Measurements from ENCODE around the gene IGSF8. TPM values are rescaled to one million over a fixed set of nuclear protein-coding genes. Genes with fewer than 3 reads are reported as not detected.

IGSF8 gene
- total RNA-seq, 1 donor from 2014 or later = 32.9 TPM

DNA sequence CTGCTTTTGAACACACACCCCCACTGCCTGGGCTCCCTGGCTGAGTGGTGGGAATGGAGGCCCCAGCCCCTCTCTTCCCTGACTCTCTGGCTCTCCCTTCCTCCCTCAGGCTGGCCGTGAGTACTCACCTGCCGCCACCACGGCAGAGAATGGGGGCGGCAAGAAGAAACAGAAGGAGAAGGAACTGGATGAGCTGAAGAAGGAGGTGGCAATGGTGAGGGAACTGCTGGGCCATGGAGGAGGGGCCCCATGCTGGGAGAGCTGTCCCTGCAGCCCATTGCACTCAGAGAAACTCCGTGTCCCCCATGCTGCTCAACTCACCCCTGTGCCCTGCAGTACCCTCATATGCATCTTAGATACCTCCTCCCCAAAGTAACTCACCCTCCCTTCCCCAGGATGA is 22.4 kb upstream of the IGSF8 start:
- TF ChIP-seq, protein P1, sequence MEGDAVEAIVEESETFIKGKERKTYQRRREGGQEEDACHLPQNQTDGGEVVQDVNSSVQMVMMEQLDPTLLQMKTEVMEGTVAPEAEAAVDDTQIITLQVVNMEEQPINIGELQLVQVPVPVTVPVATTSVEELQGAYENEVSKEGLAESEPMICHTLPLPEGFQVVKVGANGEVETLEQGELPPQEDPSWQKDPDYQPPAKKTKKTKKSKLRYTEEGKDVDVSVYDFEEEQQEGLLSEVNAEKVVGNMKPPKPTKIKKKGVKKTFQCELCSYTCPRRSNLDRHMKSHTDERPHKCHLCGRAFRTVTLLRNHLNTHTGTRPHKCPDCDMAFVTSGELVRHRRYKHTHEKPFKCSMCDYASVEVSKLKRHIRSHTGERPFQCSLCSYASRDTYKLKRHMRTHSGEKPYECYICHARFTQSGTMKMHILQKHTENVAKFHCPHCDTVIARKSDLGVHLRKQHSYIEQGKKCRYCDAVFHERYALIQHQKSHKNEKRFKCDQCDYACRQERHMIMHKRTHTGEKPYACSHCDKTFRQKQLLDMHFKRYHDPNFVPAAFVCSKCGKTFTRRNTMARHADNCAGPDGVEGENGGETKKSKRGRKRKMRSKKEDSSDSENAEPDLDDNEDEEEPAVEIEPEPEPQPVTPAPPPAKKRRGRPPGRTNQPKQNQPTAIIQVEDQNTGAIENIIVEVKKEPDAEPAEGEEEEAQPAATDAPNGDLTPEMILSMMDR (IDR thresholded peaks at IDR 0.05; ENCODE audit: insufficient read depth, low read length, poor library complexity, severe bottlenecking) = no peak
- Histone ChIP-seq H3K4me3 (ENCODE audit: low read depth, low read length) (no peak overlapping the region), H3K36me3 (ENCODE audit: control insufficient read depth, insufficient read depth, low read length) (no peaks in the 10 kb centered on the region), H3K27me3 (ENCODE audit: control insufficient read depth, insufficient read depth, low read length) (peaks cover 21% of the 10 kb centered on the region)
- DNase-seq (ENCODE audit: low read depth) = no peak

DNA sequence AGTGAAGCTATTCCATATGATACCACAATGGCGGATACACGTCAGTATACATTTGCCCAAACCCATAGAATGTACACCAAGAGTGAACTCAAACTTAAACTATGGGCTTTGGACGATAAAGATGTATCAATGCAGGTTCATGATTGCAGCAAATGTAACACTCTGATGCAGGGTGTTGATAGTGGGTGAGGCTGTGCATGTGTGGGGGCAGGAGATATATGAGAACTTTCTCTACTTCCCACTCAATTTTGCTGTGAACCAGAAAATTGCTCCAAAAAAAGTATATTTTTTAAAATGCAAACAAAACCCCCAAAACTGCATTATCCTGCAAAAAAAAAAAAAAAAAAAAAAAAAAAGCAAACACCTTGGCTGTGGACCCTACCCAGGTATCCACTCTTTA is 20.5 kb upstream of the IGSF8 start:
- H3K27me3 ChIP-seq (ENCODE audit: control insufficient read depth, insufficient read depth, low read length) = peaks cover 31% of the 10 kb centered on the region
- H3K4me3 ChIP-seq (ENCODE audit: low read depth, low read length) = no peak overlapping the region
- TF ChIP-seq, protein P1 (IDR thresholded peaks at IDR 0.05; ENCODE audit: insufficient read depth, low read length, poor library complexity, severe bottlenecking) = no peak
- no peaks in the 10 kb centered on the region for H3K36me3 ChIP-seq (ENCODE audit: control insufficient read depth, insufficient read depth, low read length)
- no peak for DNase-seq (ENCODE audit: low read depth)

DNA sequence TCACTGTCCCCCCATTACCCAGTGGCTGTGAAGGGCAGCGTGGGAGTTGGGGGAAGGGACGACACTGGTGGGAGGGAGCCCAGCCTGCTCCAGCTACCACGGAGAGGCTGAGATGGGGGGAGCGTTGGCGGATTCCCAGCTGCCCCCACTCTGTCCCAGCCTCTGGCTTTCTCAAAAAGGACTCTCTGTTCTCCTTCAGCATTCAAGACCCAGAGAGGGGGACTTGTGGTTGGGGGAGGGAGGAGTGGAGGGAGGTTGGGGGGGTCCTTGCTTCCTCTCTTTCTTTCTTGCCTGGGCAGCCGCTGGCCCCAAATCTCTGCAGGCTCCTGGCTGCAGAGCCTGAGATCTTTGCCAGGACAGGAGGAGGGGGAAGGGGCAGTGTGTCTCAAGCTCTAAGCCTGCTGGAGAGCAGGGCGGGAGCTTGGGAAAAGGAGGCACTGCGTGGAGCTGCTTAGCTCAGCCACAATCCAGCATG is 19.3 kb upstream of the IGSF8 start:
- Histone ChIP-seq H3K4me3 (ENCODE audit: low read depth, low read length) (no peak overlapping the region), H3K36me3 (ENCODE audit: control insufficient read depth, insufficient read depth, low read length) (no peaks in the 10 kb centered on the region), H3K27me3 (ENCODE audit: control insufficient read depth, insufficient read depth, low read length) (peaks cover 31% of the 10 kb centered on the region)
- DNase-seq (ENCODE audit: low read depth) = no peak
- TF ChIP-seq, protein P1 (IDR thresholded peaks at IDR 0.05; ENCODE audit: insufficient read depth, low read length, poor library complexity, severe bottlenecking) = no peak

DNA sequence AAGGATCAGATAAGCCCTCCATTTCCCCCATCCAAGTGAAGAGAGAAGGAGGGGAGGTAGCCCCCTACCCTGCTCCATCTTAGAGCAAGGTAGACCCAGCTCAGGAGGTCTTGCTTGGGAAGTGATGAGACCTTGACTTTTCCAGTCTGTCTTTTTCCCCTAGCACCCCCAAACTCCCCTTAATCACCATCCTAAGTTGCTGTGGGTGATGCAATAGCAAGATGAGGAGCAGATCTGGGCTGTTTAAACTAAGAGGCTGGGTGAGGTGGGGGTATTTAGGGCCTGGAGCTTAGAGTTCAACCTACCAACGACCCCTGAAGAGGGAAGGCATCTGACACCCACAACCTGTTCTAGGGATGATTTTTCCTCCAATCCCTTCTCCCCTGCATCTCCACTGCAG is 18.9 kb upstream of the IGSF8 start:
- no peak overlapping the region for H3K4me3 ChIP-seq (ENCODE audit: low read depth, low read length)
- TF ChIP-seq, protein P1 (IDR thresholded peaks at IDR 0.05; ENCODE audit: insufficient read depth, low read length, poor library complexity, severe bottlenecking) = no peak
- DNase-seq (ENCODE audit: low read depth) = no peak
- H3K36me3 ChIP-seq (ENCODE audit: control insufficient read depth, insufficient read depth, low read length) = no peaks in the 10 kb centered on the region
- H3K27me3 ChIP-seq (ENCODE audit: control insufficient read depth, insufficient read depth, low read length) = peaks cover 33% of the 10 kb centered on the region

DNA sequence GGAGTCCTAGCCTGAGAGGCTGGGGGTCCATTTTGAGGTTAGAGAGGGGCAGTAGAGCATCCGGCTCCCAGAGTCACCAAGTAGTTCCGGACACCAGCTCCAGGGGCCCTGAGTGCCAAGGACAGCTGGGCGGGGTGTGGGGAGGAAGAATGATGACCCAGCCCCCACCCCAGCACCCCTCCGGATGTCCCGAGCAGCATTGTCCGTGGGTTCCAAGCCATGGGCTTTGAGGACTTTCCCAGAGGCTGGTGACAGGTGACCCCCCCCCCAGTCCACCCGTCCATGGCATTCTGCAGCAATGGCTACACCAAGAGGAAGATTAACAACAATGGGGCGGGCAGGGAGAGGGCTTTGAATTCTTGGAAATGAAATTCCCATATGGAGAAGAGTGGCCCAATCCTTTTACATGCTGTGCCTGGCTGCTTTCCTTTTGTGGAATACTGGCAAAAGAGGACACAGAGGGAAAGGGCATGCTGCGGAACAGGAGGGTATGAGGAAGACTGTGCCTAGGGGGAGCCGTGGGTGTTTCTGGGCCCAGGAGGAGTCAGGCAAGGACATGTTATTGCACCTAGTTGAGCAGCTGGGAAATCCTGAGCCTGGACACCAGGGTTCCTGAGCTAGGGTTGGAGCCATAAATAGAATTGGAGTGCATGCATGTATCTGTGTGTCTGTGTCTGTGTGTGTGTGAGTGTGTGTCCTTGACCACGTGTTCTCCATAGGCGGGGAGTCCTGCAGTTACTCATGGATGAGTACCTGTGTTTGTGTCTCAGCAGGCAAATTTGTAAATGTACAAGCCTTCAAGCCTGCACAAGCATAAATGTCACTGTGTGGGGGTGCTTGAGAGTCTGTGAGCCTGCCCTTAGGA is 18.1 kb upstream of the IGSF8 start:
- peaks cover 33% of the 10 kb centered on the region for H3K27me3 ChIP-seq (ENCODE audit: control insufficient read depth, insufficient read depth, low read length)
- no peak overlapping the region for H3K4me3 ChIP-seq (ENCODE audit: low read depth, low read length)
- no peak for DNase-seq (ENCODE audit: low read depth)
- TF ChIP-seq, protein P1 (IDR thresholded peaks at IDR 0.05; ENCODE audit: insufficient read depth, low read length, poor library complexity, severe bottlenecking) = no peak
- H3K36me3 ChIP-seq (ENCODE audit: control insufficient read depth, insufficient read depth, low read length) = no peaks in the 10 kb centered on the region
